ENCODE results near the gene STOML1. TPM values are rescaled to one million over a fixed set of nuclear protein-coding genes. Genes with fewer than 3 reads are reported as not detected.

Gene STOML1
- 14.1 and 15.0 TPM in 2 replicates for total RNA-seq

- TF ChIP-seq CTCF (IDR thresholded peaks at IDR 0.05; ENCODE audit: extremely low read depth, low read depth, low read length) = peak; percentile 71
- H3K79me2 ChIP-seq (ENCODE audit: insufficient read depth, low read length) = peaks cover 33% of the 10 kb centered on the region
- DNase-seq (ENCODE audit: insufficient read length, low spot score, missing footprints) = peak; percentile 99
- no peaks in the 10 kb centered on the region for H3K27me3 ChIP-seq (ENCODE audit: insufficient read depth, low read length)
- H3K4me3 ChIP-seq (ENCODE audit: insufficient read depth, low read length) = peak within 1 kb of the TSS; percentile 79
- H3K4me1 ChIP-seq (ENCODE audit: insufficient read depth, low read length) = peaks cover 62% of the 10 kb centered on the region
- peaks cover 12% of the 10 kb centered on the region for H4K20me1 ChIP-seq (ENCODE audit: insufficient read depth, low read length)
- H3K4me2 ChIP-seq (ENCODE audit: insufficient read depth, low read length) = peak within 1 kb of the TSS; percentile 84
- H3K27ac ChIP-seq (ENCODE audit: low read depth, low read length) = peak within 1 kb of the TSS; percentile 51
- H2AFZ ChIP-seq (ENCODE audit: low read length) = peak within 1 kb of the TSS; percentile 89
- no peaks in the 10 kb centered on the region for H3K36me3 ChIP-seq (ENCODE audit: insufficient read depth, low read length)
- H3K9me3 ChIP-seq (ENCODE audit: low read depth, low read length) = no peaks in the 10 kb centered on the region
These were observed at the start of gene STOML1 for GRCh38 chr15:73991726-73992593. TSS of gene STOML1 (minus strand) at chr15:73992295. CDS start at chr15:73992223, 72 bp downstream.

- Histone ChIP-seq H3K4me3 (ENCODE audit: insufficient read depth, low read length) (peak overlapping the region; percentile 28), H3K4me2 (ENCODE audit: insufficient read depth, low read length) (no peak overlapping the region), H3K27me3 (ENCODE audit: insufficient read depth, low read length) (no peaks in the 10 kb centered on the region), H3K4me1 (ENCODE audit: insufficient read depth, low read length) (peaks cover 34% of the 10 kb centered on the region), H2AFZ (ENCODE audit: low read length) (peak overlapping the region; percentile 17), H3K9me3 (ENCODE audit: low read depth, low read length) (no peaks in the 10 kb centered on the region), H4K20me1 (ENCODE audit: insufficient read depth, low read length) (no peaks in the 10 kb centered on the region), H3K79me2 (ENCODE audit: insufficient read depth, low read length) (no peaks in the 10 kb centered on the region), H3K36me3 (ENCODE audit: insufficient read depth, low read length) (peaks cover 33% of the 10 kb centered on the region), H3K27ac (ENCODE audit: low read depth, low read length) (peak overlapping the region; percentile 84)
- no peak for TF ChIP-seq CTCF (IDR thresholded peaks at IDR 0.05; ENCODE audit: extremely low read depth, low read depth, low read length)
- peak; percentile 36 for DNase-seq (ENCODE audit: insufficient read length, low spot score, missing footprints)
These were observed 49.2 kb upstream of the STOML1 start for GRCh38 chr15:74041311-74041756.

GRCh38 chr15:74040109-74040850 lies 48.2 kb upstream of the STOML1 start:
- H3K4me1 ChIP-seq (ENCODE audit: insufficient read depth, low read length) = peaks cover 34% of the 10 kb centered on the region
- peaks cover 44% of the 10 kb centered on the region for H3K36me3 ChIP-seq (ENCODE audit: insufficient read depth, low read length)
- H3K9me3 ChIP-seq (ENCODE audit: low read depth, low read length) = no peaks in the 10 kb centered on the region
- peak overlapping the region; percentile 84 for H3K27ac ChIP-seq (ENCODE audit: low read depth, low read length)
- DNase-seq (ENCODE audit: insufficient read length, low spot score, missing footprints) = peak; percentile 99
- H3K4me3 ChIP-seq (ENCODE audit: insufficient read depth, low read length) = peak overlapping the region; percentile 28
- H2AFZ ChIP-seq (ENCODE audit: low read length) = peak overlapping the region; percentile 17
- no peak for TF ChIP-seq CTCF (IDR thresholded peaks at IDR 0.05; ENCODE audit: extremely low read depth, low read depth, low read length)
- H3K79me2 ChIP-seq (ENCODE audit: insufficient read depth, low read length) = no peaks in the 10 kb centered on the region
- H3K4me2 ChIP-seq (ENCODE audit: insufficient read depth, low read length) = peak overlapping the region; percentile 64
- H3K27me3 ChIP-seq (ENCODE audit: insufficient read depth, low read length) = no peaks in the 10 kb centered on the region
- H4K20me1 ChIP-seq (ENCODE audit: insufficient read depth, low read length) = peaks cover 3% of the 10 kb centered on the region

- Histone ChIP-seq H4K20me1 (ENCODE audit: insufficient read depth, low read length) (peaks cover 3% of the 10 kb centered on the region), H3K4me3 (ENCODE audit: insufficient read depth, low read length) (no peak overlapping the region), H3K36me3 (ENCODE audit: insufficient read depth, low read length) (peaks cover 48% of the 10 kb centered on the region), H3K27me3 (ENCODE audit: insufficient read depth, low read length) (no peaks in the 10 kb centered on the region), H3K79me2 (ENCODE audit: insufficient read depth, low read length) (no peaks in the 10 kb centered on the region), H2AFZ (ENCODE audit: low read length) (no peak overlapping the region), H3K4me2 (ENCODE audit: insufficient read depth, low read length) (peak overlapping the region; percentile 50), H3K27ac (ENCODE audit: low read depth, low read length) (peak overlapping the region; percentile 84), H3K9me3 (ENCODE audit: low read depth, low read length) (no peaks in the 10 kb centered on the region), H3K4me1 (ENCODE audit: insufficient read depth, low read length) (peaks cover 34% of the 10 kb centered on the region)
- DNase-seq (ENCODE audit: insufficient read length, low spot score, missing footprints) = no peak
- TF ChIP-seq CTCF (IDR thresholded peaks at IDR 0.05; ENCODE audit: extremely low read depth, low read depth, low read length) = no peak
These were observed 47.5 kb upstream of the STOML1 start for GRCh38 chr15:74039656-74040010.
